HG02840 (cell line): ENCODE data around the gene SPPL2B.
"Not testable (repeated sequence)": the region's sequence is repeated elsewhere in the genome, so short reads cannot be mapped to it uniquely, and the experiment has no call there.

Experiments used
- ATAC-seq: cut with Tn5 transposase; IDR thresholded peaks from one replicate; pipeline ENCODE4 v1.9.1; 2021; ENCODE audit warnings: mild to moderate bottlenecking, moderate library complexity, moderate number of reproducible peaks; ENCODE audit not compliant: unreplicated experiment, low FRiP score

The SPPL2B gene

DNA sequence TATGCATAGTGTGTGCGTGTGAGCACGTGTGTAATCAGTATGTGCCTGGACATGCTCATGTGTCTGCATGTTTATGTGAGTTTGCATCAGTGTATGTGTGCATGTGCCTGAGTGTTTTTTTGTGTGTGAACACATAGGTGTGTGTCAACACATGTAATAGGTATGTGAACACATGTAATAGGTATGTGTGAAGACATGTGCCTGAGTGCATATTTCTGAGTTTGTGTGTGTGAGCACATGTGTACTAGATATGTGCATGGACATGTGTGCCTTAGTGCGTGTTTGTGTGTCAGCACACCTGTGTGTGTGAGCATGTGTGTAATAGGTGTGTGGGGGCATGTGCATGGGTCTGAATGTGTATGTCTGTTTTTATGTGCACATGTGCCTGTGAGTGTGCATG, 7.4 kb downstream of the SPPL2B start:
- no peak for ATAC-seq

DNA sequence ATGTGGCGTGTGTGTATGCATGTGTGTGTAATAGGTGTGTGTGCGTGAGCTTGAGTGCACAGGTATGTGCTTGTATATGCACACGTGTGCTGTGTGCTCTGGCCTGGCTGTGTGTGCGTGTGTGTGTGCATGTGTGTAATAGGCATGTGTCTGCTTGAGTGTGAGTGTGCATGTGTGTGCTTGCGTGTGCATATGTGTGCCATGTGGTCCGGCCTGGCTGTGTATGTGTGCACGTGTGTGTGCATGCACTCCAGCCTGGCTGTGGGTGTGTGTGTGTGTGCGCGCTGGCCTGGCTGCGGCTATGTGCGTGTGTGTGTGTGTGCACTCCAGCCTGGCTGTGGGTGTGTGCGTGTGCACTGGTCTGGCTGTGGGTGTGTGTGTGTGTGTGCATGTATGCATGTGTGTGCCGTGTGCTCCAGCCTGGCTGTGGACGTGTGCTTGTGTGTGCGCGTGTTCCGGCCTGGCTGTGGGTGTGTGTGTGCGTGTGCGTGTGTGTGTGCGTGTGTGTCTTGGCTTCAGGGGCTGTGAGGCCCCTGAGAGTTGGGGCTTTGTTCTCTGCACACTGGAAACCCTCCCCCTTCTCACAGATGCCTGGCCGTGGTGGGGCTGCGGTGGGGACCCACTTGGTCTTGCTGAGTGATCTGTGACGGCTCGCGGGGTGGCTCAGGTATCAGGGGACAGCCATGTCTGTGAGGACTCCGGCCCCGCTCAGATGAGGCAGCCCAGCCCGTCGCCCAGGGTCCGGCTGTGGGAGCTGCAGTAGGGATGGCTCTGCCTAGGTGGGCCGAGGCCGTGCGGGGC, 8.2 kb downstream of the SPPL2B start:
- ATAC-seq: no peak

DNA sequence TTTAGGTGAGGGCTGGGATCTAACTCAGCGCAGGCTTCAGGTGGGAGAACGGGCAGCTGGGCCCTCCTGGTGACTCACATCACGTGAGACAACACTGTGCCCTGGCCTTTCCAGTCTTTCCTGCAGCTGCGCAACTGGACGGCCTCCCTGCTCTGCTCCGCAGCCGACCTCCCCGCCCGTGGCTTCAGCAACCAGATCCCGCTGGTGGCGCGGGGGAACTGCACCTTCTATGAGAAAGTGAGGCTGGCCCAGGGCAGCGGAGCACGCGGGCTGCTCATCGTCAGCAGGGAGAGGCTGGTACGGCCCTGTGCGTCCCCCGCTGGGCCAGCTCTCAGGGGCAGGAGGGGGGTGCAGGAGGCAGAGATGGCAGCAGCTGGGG, 8.8 kb downstream of the SPPL2B start:
- ATAC-seq: no peak

DNA sequence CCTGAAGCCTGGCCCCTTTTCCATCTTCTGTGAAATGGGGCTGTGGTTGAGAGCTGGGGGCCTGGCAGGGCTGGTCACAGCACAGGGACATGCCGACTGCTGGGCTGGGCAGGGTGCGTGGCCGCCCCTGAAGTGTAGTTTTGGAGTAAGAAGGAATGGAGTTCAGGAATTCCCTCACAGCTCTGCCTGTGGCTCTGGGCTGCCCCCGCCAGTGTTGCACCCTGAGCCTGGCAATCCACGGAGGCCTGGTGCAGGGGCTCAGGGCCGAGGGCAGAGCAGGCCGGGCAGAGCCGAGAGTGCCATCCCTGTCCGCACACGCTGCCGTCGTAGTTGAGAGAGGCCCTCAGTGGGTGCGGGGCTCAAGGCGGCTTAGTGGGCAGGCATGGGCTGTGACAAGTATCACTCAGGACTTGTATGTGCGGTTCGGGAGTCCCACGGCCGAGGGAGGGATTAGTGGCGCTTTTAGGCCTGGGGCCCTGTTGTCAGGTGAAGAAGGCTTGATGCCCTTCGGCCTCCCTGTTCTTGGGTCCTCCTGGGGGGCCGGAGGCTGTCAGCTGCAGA, 9.7 kb downstream of the SPPL2B start:
- no peak for ATAC-seq

DNA sequence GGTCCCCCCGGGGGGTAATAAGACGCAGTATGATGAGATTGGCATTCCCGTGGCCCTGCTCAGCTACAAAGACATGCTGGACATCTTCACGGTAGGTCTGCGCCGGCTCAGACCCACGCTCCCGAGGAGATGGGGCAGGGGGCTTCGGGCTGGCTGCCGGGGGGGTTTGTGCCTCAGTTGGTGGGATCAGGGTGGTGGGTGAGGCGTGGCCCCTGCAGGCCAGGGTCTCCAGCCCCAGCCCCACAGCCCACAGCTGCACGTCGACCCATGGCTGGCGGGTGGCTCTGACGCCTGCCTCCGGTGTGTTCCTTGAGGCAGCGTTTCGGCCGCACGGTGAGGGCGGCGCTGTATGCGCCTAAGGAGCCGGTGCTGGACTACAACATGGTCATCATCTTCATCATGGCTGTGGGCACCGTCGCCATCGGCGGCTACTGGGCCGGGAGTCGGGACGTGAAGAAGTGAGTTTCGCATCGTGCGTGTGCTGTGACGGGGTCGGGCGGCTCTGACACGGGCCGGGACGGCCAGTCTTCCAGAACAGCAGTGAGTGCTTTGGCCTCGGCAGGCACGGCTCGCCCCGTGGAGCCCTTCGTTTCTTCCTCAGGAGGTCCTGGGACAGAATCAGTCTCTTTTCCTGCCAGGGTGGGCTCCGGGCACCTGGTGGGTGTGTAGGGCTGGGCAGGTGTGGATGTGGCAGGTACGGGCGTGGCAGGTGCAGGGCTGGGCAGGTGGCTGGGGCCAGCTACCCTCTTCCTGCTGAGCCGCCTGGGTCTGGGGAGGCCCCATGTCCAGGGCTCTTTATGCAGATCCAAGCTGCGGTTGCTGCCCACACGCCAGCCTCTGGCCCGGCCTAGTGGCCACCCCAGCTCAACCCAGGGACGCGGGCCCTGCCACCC, 10.5 kb downstream of the SPPL2B start:
- no peak for ATAC-seq

DNA sequence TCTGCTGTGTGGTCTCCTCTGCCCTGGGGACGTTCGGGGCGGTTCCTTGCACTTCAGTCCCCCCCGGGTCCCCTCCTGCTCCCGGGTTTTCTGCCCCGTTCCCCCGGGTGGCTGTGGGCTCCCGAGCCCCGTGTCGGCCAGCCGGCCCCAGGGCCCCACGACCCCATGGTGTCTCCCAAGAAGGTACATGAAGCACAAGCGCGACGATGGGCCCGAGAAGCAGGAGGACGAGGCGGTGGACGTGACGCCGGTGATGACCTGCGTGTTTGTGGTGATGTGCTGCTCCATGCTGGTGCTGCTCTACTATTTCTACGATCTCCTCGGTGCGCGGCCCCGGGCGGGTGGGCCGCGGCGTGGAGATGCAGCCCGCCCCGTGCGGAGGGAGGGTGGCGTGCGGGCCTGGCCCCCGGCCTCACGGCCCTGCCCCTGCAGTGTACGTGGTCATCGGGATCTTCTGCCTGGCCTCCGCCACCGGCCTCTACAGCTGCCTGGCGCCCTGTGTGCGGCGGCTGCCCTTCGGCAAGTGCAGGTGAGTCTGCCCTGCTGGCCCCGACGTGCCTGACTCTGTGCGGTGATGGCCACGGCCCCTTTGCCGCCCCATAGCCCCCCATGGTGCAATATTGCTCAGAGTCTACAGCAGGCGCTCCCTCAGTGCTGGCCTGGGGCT, 11.3 kb downstream of the SPPL2B start:
- ATAC-seq: no peak

DNA sequence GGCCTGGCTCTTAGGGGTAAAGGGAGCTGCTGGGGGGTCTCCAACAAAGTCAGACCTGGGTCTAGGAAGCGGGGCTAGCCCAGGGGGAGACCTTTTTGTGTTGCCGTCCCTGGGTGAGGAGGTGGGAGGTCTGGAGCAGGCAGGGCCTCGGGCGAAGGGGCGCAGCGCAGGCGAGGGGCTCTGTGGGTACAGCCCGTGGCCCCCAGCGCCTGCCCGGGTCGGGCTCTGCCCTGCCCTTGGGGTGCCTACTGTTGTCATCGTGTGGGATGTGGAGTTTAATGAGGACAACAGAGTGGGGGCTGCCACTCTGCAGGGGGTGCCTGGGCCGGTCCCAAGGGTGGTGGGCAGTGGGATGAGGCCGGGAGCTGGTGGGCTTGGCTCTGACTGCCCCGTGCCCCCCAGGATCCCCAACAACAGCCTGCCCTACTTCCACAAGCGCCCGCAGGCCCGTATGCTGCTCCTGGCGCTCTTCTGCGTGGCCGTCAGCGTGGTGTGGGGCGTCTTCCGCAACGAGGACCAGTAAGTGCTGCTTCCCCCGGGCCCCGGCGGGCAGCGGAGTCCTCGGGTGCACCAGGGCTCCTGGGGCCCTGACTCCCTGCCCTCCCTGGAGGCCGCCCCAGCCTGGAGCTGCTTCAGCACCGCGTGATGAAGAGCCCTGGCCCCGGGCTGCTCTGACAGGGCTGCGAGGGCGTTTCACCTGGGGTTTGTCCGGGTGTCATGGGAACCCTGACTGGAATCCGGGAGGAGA, 12.2 kb downstream of the SPPL2B start:
- ATAC-seq: no peak

DNA sequence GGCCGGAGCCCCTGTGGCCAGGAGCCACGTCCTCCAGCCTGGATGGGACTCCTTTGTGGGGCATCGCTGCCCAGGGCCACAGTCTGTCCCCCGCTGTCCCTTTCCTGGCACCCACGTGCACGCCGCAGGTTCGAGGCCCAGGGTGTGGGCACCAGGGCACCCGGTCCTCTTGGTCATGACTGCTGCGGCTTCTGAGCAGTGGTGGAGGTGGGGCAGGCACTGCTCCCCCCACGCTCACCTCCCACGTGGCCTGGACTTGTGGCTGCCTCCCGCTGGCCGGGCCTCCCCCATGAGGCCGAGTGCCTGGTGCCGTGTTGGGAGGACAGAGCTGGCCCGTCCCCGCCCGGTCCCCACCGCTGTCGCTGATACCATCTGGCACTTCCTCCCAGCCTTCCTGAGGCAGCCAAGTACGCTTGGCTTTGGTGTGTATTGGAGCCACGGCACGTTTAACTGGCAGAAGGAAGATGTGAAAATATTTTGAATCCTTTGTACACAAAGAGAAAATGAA, 12.8 kb downstream of the SPPL2B start:
- ATAC-seq: no peak

DNA sequence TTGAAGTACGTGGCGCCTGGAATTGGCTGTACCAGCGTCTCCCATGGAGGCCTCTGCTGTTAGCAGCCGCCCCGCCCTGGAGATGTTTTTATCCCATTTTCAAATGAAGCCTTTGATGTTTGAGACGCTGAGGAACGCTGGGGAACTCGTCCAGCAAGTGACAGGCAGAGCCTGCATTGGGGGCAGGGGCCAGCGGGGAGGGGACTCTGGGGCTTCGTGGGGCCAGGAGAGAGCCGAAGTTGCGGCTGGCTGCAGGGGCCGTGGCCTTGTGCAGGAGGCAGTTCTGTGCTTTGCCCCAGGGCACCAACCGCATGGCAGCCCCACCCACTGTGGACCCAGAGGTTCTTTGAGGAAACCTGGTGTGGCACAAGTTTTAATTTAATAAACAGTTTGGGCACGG, 13.5 kb downstream of the SPPL2B start:
- no peak for ATAC-seq

DNA sequence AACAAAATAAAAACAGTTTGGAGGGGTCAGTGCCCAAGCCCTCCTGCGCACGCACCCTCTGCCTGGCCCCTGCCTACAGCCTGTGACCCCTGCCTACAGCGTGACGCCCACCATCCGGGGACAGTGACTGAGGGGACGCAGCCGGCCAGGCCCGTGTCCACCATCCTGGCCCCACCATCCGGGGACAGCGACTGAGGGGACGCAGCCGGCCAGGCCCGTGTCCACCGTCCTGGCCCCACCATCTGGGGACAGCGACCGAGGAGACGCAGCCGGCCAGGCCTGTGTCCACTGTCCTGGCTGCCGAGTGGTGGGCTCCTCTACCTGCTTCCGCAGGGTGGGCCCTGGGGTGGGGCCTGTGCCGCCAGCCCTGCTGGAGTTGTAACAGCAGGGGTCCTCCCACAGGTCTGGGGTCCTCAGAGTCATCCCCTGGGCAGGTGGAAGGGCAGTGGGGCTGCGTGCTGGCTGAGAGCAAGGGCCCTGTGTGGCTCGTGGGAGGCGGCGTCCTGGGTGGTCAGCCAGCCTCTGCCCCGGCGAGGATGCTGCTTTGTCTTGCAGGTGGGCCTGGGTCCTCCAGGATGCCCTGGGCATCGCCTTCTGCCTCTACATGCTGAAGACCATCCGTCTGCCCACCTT, 14.3 kb downstream of the SPPL2B start:
- no peak for ATAC-seq

DNA sequence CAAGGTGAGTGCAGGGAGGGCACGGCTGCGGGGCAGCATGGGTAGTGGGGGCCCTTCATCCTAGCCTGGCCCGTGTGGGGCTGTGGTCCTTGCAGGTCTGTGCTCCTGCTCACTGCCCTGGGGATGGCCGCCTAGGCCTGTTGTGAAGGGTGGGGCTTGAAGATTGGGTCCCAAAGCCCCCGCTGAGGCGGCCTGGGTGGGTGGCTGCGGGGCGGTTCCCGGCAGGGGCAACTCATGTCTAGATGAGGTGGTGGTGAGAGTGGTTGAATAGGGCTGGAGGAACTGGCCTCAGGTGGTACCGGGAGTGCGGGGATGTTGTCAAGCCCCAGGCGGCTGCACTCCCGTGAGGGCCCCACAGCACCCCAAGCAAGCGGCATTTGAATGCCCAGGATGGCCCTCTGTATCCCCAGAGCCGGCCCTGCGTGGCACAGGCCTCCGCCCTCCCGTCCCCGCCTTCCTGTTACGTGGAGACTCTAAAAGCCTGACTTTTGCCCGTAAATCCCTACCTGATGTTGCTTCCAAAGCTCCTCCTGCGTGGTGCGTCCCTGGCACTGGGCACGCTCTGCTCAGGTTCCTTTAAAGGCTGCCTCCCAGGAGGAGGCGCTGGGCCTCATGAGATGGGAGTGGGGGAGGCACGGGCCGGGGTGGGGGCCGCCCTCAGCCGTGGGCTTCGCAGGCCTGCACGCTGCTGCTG, 15.0 kb downstream of the SPPL2B start:
- no peak for ATAC-seq

DNA sequence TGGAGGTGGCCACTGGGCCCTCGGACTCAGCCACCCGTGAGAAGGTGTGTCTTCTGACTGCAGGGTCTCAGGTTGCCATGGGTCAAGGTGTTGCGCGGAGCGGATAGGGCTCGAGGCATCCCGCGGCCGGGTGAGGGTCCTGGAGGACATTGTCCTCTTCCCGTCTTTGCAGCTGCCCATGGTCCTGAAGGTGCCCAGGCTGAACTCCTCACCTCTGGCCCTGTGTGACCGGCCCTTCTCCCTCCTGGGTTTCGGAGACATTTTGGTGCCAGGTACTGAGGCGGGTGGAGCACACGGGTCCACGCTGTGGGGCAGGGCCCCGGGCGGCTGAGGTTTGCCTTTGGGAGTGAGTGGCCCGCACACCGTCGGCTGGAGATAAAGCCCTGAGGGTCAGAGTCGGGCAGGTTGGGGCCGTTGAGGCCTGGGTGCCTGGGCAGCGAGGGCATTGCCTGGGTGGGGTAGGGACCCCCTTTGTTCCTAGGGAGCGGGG, 15.9 kb downstream of the SPPL2B start:
- no peak for ATAC-seq

DNA sequence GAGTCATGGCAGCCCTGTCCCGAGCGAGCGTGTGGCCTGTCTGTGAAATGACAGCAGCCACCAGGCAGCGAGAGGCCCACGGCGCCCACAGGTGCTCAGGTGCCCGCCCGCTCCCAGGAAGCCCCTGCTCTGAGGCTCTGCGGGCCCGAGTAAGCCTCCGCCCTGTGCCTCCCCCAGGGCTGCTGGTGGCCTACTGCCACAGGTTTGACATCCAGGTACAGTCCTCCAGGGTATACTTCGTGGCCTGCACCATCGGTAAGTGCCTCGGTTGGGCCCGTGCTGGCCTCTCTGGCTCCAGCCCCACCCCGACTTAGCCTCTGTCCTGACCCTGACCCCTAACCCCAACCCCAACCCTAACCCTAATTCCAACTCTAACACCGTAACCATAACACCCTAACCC, 16.6 kb downstream of the SPPL2B start:
- ATAC-seq: no peak

DNA sequence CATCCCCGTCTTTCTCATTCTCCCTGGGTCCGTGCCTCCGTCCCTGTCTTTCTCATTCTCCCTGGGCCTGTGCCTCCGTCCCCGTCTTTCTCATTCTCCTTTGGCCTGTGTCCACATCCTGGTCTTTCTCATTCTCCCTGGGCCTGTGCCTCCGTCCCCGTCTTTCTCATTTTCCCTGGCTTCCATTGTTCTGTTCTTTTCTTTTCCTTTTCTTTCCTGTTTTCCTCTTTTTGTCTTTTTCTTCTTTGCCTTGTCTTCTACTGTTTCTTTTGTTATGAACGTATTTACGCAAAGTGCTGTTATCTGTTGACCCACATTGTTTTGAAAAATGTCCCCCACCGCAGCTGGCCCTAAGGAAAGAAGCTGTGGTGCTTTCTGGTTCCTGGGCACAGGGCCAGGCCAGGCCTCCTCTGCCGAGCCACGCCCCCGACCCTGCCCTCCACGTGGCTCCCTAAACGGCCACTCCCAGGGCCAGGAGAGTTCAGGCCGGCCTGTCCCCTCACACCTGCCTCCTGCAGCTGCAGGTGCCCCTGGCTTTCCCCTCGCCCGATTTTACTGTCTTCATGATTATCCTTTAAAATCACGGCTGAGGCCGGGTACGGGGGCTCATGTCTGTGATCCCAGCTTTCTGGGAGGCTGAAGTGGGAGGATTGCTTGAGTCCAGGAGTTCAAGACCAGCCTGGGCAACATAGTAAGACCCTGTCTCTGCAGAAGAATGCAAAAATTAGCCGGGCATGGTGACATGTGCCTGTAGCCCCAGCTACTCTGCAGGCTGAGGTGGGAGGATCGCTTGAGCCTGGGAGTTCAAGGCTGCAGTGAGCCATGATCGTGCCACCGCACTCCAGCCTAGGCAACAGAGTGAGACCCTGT, 17.5 kb downstream of the SPPL2B start:
- ATAC-seq: no peak

DNA sequence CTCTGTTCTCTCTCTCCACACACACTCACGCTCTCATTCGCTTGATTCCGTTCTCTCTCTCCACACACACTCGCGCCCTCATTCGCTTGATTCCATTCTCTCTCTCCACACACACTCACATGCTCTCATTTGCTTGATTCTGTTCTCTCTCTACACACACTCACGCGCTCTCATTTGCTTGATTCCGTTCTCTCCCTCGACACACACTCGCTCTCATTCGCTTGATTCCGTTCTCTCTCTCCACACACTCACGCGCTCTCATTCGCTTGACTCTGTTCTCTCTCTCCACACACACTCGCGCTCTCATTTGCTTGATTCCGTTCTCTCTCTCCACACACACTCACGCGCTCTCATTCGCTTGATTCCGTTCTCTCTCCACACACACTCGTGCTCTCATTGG, 21.3 kb downstream of the SPPL2B start:
- ATAC-seq: not testable (repeated sequence)

DNA sequence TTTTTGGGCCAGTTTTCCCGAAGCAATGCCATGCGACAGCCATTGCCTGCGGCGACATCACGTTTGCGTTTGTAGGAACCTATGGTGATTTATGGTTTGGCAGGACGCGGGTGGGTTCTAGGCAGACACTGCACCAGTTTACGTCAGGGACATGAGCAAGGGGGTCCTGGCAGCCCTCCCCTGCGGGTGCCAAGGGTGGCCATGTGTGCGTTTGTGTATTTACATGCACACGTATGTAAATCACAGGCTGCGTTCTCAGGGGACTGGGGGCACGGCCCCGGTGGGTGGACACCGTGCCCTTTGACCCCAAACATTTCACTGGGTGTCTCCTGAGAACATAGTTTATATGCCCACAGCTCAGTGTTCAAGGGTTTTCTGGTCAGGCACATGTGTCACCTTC, 22.2 kb downstream of the SPPL2B start:
- ATAC-seq: no peak

DNA sequence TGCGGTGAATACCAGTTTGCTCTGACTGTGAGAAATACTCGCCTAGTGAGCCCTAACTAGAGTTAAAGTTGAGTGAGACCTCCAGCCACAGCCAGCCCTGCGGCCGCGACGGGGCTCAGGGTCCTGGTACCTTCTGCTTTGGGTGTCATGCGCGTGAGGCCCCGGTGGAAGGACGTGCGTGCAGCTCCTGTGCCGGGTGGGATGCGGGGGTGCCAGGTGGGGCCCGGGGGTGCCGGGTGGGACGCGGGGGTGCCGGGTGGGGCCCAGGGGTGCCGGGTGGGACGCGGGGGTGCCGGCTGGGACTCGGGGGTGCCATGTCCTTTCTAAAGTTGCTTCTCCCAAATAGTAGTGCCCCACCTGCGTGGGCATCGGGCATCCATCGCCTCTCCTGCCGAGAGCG, 23.1 kb downstream of the SPPL2B start:
- no peak for ATAC-seq

DNA sequence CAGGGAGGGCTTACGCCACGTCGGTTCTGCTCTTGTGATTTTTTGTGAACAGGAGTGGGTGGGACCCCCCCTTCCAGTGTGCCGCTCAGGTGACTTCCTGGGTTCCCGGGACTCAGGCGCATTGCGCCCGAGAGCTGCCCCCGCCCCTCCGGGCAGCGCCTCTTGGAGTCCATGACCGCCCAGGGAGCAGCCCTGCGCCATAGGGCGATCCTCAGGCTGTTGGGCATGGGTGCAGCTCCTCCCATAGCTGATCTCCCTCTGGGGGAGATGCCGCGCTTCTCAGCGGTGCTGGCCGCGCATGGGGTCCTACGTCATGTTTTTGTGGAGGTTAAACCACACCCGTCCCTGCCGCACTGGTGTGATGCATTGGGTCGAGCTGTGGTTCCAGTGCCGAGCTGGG, 23.6 kb downstream of the SPPL2B start:
- ATAC-seq: no peak
